Putamen (tissue), 1 donor: ENCODE measurements around the gene POU2AF2.
"Not testable (repeated sequence)": the region's sequence is repeated elsewhere in the genome, so short reads cannot be mapped to it uniquely, and the experiment has no call there.

Experiments
- DNase-seq: peaks from one replicate; pipeline ENCODE4 v3.0.0-alpha.2; 2016; ENCODE audit warnings: low spot score

The POU2AF2 gene, protein sequence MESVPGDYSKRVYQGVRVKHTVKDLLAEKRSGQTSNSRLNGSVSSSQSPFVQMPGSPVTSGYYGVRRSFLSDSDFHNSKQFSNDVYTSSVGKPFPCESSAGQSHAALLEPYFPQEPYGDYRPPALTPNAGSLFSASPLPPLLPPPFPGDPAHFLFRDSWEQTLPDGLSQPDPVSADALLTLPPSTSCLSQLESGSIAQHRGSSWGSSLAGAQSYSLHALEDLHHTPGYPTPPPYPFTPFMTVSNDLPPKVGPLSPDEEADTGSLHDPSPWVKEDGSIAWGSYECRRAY

DNA sequence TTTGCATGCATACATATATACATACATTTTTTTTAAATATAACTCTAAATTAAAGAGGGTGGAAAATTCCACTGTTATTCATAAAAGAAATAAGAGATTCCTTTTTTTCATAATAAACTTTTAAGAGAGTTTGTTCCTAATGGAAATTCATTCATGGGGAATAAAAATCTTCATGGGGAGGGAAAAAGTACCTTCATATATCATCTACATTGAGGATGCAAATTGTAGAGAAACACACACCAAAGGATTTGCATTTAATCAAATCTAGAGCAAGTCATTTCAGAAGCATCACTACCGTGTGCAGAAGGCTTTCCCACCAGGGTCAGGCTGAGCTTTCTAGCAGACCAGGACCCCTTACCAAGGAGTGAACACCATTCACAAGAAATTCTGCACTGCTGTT lies at the start of gene POU2AF2:
TSS of gene POU2AF2 (plus strand) at position 301 of the 400 bp plus-strand sequence. CDS start 129 bp downstream, outside the sequence.
- DNase-seq = no peak

DNA sequence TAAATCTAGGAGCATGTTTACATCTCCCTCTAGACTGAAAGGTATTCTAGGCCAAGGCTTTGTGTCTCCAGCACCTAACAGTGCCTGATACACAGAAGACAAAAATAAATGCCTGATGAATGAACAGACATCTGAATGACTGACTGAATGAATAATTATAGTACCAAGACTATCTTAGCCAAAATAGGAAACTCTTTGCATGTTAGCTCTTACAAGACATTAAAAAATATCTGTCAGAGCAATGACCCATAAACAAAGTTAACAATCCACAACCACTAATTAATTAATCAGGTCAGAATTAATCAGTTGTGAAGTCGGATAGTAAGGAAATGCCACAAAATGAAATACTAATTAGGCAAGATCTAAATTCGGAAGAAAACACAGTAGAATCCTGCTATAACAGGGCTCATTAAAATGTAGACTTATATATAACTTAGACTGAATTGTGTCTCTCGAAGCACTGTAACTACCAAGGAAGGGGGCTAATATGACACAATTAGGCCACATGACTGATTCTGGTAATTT lies 45.5 kb upstream of the POU2AF2 start:
- no peak for DNase-seq

DNA sequence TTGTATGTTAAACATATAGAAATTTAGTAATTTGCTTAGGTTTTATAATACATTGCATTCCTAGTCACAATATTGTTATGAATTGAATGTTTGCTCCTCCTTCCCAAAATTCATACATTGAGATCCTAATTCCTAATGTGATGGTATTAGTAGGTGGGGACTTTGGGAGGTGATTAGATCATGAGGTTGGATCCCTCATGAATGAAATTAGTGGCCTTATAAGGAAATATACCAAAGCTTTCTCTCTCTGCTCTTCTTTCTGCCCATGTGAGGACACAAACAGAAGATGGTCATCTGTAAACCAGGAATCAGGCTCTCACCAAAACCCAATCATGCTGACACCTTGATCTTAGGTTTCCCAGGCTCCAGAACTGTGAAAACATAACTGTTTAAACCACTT lies 41.3 kb upstream of the POU2AF2 start:
- DNase-seq = no peak

DNA sequence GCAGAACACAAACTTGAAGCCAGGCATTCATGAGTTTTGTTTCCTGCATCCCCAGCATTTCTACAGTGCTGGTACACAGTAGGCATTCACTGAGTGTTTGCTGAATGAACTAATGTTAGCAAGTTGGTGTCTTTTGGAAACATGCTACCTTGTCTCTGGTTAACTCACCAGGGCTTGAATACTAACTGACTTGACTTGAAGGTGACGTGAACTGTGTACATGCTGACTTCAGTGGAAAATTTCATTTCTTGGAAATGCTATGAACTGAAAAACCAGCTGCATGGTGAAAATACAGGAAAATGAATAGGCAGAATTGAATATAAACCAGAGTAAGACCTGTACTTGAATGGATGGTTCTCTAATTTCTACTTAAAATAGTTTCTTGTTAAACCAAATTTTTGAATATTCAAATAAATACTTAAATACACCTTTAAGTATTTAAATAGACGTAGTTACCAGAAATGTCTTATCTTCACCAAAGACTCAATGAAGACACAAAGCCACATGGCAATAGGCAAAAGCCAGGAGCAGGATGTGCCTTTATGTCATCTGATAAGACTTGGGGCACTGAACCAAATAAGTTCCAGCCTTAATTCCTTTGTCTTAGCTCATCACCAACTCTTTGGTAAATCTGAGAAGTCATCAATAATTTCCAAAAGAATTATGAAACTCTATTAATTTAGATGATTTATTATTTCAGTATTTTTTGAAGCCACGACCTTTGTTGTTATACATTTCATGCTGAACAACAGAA lies 39.7 kb upstream of the POU2AF2 start:
- DNase-seq = no peak

DNA sequence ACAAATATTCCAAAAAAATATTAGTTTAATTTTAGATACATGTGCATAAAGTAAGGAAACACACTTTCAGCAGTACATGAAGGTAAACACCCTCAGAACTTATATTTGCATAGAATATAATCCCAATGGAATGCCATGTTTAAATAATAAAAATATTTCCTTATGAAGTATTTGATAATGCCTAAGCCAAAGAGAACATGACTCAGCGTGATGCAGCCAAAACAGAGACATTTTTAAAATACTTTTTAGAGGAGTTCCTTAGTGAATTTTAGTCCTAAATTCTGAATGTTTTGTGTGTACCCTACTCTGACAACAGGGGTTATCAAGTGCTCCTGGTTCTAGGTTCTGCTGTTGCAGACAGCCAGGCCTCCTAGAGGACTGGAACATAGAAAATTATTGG lies 39.1 kb upstream of the POU2AF2 start:
- no peak for DNase-seq

DNA sequence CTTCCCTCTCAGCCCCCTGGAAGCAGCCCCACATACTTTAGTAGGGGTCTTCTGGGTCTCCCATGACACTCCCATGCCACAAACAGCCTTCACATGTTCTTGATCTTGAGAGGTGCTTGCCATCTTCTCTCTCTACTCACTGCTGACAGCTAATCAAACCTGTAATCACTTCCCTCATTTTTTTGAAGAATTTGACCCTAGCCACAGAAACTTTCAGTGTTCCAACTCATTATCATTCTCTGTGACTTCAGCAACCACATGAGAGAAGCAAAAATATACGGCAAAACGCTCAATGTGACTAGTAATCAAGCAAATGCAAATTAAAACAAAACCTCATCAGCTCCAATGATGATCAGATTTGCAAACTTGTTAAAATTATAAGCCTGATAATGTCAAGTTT lies 38.3 kb upstream of the POU2AF2 start:
- no peak for DNase-seq

DNA sequence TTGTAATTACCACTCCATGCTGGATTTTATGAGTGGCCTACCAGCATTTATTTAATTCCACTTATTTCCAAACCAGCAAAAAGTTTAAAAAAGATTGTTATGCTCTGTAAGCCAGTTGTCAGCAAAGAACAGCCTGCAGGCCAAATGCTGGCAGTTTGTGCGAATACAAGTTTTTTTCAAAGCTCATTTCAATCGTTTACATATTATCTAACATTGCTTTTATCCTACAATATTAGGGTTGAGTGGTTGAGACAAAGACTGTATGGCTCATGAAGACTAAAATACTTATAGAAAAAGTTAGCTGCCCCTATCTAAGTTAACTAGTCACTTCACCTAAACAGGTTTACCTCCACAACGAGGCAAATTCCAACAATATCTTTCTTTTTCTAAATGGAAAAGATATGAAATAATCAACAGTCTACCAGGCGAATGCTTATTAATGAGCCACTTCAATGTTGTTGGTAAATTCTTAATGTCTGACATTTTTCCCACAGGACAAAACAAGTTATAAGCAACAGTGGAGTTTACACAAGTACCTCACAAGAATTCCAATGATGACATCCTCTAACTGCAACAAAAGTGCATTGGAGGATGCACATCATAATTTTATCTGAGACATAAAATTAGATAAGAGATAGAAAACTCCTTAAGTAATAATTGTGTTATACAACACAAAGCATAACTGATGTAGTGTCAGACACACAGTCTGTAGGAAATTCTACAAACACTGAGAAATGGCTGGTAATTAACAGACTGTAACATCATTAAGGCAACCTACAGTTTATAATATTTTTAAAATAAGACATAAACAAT lies 35.8 kb upstream of the POU2AF2 start:
- DNase-seq = no peak

DNA sequence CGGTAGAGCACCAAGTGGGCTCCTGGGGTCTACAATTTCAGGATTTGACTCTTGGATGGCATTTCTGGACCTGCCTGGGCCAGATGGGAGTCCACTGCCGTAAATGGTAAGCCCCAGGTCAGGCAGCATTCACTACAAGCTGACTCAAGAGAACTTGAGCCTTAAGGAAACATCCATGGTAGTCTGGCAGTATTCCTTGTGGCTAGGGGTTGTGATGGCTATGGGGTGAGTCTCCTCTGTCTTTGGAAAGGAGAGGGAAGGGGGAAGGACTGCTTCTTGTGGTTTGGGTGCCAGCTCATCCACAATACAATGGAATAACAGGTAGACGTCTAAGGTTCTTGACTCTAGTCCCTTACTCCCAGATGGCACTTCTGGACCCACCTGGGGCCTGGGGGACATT lies 32.3 kb upstream of the POU2AF2 start:
- no peak for DNase-seq

DNA sequence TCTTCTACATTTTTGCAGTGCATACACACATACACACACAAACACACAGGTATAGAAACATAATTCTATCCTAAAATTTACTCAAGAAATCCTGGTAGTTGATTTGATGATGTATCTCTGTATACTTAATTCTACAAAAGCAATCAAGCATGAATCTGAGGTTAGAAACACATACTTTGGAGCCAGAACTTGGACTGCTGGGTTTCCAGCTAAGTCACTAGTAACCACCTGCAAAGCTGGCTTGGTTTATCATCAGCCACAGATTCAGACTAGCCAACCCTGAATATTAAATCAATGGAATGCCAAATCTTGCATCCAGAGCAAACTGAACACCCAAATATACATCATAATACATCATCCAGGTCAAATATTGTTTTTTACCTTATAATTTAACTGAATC lies 24.8 kb upstream of the POU2AF2 start:
- DNase-seq = no peak

DNA sequence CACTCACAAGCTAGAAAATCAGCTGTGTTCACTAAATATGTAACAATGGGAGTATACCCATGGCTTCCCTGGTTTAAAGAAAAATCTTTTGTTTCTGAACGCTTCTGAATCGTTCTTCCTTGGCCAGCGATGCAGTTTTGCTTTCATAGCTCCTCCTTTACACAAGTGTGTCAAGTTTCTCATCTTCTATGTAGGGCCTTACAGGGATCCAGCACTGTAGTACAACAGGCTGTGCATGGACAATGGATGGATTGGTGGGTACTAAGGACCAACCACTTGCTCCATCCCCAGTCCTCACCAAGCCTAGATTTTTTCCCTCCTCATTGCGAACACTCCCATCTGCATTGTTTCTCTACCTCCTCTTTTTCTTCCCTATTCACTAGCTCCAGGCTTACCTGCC lies 24.3 kb upstream of the POU2AF2 start:
- DNase-seq = no peak

DNA sequence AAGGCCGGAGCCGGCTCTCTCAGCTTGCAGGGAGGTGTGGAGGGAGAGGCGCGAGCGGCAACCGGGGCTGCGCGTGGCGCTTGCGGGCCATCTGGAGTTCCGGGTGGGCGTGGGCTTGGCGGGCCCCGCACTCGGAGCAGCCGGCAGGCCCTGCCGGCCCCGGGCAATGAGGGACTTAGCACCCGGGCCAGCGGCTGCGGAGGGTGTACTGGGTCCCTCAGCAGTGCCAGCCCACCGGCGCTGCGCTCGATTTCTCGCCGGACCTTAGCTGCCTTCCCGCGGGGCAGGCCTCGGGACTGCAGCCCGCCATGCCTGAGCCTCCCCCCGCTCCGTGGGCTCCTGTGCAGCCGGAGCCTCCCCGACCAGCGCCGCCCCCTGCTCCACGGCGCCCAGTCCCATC lies 23.6 kb upstream of the POU2AF2 start:
- not testable (repeated sequence) for DNase-seq

DNA sequence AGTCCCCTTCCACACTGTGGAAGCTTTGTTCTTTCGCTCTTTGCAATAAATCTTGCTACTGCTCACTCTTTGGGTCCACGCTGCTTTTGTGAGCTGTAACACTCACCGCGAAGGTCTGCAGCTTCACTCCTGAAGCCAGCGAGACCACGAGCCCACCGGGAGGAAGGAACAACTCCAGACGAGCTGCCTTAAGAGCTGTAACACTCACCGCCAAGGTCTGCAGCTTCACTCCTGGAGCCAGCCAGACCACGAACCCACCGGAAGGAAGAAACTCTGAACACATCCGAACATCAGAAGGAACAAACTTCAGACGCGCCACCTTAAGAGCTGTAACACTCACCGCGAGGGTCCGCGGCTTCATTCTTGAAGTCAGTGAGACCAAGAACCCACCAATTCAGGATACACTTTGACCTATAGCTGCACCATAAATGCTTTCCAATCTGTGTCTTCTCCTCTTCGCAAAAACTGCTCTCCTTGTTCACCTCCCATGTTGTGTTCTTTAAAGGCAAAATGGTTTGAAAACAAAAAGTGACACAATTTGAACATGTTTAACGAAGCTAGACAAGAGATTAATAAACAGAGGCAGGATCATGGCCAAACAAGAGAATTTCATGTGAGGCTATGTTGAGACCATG lies 22.6 kb upstream of the POU2AF2 start:
- not testable (repeated sequence) for DNase-seq

DNA sequence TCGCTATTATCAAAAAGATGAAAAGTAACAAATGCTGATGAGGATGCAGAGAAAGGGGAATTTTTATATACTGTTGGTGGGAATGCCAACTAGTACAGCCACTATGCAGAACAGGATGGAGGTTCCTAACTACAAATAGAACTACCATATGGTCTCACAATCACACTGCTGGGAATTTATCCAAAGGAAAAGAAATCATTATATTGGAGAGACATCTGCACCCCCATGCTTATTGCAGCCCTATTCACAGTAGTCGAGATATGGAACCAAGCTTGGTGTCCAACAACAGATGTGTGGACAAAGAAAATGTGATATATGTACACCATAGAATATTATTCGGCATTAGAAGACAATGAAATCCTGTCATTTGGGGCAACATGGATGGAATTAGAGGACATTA lies 19.6 kb upstream of the POU2AF2 start:
- DNase-seq = no peak

DNA sequence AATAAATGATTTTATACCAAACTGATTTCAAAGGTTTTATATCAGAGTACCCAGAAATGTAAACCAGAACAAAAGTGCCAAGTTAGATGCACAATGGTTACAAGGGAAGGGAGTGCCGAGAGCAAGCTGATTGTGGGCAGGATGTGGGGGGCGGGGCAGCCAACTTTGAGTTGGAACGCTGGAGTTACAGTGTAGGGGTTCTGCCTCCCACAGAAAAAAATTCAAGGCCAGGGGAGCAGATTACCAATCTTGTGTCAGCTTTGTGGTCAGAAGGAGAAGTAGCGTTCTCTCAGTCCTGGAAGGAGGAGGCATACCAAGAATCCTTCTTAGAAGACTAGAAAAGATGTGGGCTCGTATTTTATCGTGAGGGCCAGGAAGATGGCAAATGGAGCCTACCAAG lies 15.9 kb upstream of the POU2AF2 start:
- DNase-seq = no peak

DNA sequence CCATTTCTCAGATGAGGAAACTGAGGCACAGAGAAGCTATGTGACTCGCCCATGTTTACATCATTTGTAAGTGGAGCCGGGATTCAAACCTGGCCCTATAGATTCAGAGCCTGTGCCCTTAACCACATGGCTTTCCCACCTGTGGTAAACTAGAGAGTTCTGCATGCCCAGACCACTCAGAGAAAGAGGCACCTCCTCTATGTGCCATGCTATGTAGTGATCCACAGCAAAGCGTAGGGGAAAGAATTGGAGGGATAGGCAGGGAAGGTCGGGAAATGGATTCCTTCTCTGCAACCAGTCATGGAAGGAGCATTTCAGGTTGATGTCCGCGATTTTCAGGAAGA lies 15.4 kb upstream of the POU2AF2 start:
- no peak for DNase-seq

DNA sequence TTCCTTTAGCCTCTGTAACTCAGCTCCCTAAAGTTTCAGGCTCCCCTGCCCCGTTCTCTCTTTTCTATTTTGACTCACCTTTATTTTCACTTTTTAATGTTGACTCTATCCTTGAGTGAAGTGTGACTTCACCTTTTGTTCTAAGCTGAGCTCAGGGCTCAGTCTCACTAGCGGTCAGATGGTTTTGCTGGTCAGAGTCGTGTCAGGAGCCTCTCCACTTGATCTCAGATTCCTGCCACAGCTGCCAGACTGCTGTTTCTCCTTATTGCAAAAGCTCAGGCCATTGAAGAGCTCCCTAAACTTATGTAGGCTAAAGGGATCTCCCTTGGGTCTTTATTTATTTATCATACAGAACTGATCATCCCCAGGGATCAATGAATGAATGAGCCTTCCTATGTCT lies 13.7 kb upstream of the POU2AF2 start:
- no peak for DNase-seq

DNA sequence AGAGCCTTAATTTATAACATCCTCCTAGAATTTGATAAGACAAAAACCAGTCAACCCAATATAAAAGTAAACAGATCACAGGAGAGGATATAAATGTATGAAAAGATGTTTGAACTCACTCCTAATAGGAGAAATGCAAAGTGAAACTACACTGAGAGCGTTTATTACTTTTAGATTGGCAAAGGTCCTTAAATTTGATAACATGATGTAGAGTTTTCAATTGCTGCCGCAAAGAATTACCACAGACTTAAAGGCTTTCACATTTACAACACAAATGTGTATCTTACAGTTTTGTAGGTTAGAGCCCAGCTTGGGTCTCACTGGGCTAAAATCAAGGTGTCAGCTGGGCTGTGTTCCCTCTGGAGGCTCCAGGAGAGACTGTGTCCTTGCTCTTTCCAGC lies 9.1 kb upstream of the POU2AF2 start:
- no peak for DNase-seq

DNA sequence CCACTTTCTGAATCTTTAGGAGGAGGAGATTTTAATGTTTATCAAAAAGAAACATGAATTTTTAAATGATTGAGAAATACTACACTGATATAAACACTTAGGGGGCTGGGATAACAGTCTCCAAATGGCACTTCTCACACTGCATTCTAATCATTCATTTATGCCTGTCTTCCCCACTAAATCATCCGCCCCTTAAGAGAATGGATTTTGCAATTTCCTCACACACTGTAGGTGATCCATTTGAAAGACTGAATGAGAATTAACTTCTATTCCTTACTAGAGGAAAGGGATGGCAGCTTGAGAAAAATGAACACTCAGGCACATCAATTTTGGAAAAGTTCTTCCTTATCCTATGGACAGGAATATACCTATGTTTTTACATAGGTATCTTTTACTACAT lies 7.6 kb upstream of the POU2AF2 start:
- no peak for DNase-seq

DNA sequence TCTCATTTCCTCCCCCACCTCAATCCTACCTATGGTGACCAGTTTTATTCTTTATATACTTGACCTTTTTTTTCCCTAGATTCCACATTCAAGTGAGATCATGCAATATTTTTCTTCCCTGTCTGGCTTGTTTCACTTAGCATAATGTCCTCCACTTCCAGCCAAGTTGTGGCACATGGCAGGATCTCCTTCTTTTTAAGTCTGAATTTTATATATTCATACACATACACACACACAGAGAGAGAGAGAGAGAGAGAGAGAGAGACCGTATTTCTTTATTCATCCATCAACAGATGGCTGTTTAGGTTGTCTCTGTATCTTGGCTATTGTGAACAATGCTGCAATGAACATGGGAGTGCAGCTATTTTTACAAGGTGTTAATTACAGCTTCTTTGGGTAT lies 1.4 kb downstream of the POU2AF2 start:
- DNase-seq = no peak

DNA sequence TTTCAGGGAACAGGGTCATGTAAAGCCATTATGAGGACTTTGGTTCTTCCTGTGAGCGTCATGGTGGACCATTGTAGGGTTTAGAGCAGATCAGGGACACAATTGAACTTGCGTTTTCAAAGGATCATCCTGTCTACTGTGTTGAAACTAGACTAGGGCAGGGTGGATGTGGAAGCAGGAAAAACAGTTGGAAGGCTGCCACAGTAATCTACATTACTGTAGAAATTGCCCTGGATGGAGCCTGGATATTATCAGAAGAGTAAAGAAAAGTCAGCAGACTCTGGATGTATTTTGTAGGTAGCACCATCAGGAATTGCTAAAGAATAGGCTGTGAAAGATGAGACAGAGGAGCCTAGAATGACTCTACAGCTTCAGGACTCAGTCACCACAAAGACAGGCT lies 5.4 kb downstream of the POU2AF2 start:
- no peak for DNase-seq

DNA sequence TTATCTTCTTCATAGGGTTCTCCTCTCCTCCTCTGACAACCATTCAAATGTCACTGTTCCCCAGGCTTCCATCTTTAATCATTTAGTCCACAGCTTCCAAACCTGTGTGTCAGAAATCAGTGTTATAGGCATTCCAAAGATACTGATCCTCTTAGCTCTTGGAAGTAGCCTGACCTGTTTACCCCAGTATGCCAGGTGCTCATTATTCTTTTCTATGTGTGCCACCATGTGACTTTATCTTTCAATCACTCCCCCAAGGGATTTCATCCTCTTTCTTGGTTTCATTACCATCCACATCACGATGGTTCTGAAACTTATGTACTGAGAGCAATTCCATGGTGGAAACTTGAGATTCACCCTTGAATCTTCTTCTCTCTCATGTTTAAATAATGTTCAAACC lies 7.6 kb downstream of the POU2AF2 start:
- no peak for DNase-seq

DNA sequence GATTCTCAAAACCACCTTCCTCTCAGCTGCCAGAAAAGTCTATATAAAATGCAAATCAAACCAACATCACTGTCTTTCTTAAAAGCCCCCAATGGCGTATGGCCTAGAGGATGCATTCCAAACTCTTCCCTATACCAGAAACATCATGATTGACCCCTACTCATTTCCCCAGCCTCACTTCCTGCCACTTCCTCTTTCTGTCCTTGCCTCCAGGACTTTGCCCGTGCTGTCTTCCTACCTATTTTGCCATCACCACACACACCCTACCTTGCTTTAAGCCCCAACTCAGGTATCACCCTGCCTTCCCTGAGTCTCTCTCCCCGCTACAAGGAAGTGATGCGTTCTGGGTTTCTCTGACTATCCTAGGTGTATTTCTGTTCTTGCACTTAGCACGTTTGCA lies 8.1 kb downstream of the POU2AF2 start:
- no peak for DNase-seq
